Endothelial cell (in vitro differentiated cells): ENCODE data around the gene CDK14. TPM values are rescaled to one million over a fixed set of nuclear protein-coding genes. Genes with fewer than 3 reads are reported as not detected.

Source experiments
- DNase-seq: peaks from one replicate; pipeline ENCODE4 v3.0.0; 2021; ENCODE audit warnings: low spot score
- H3K27ac Mint-ChIP-seq: one replicate; pipeline ENCODE4 v1.8.0; 2021; ENCODE audit warnings: mixed read lengths, inconsistent platforms; ENCODE audit not compliant: unreplicated experiment
- H3K27me3 Mint-ChIP-seq: one replicate; pipeline ENCODE4 v1.8.0; 2021; ENCODE audit warnings: mild to moderate bottlenecking, moderate library complexity, mixed read lengths, inconsistent platforms; ENCODE audit not compliant: unreplicated experiment
- H3K36me3 Mint-ChIP-seq: one replicate; pipeline ENCODE4 v1.8.0; 2021; ENCODE audit warnings: mild to moderate bottlenecking, low read depth, mixed read lengths, inconsistent platforms; ENCODE audit not compliant: unreplicated experiment
- H3K4me1 Mint-ChIP-seq: one replicate; pipeline ENCODE4 v1.8.0; 2021; ENCODE audit warnings: mild to moderate bottlenecking, mixed read lengths, inconsistent platforms; ENCODE audit not compliant: unreplicated experiment
- H3K4me3 Mint-ChIP-seq: one replicate; pipeline ENCODE4 v1.8.0; 2021; ENCODE audit warnings: mild to moderate bottlenecking, mixed read lengths, inconsistent platforms; ENCODE audit not compliant: unreplicated experiment
- H3K9me3 Mint-ChIP-seq: one replicate; pipeline ENCODE4 v1.8.0; 2021; ENCODE audit warnings: mixed read lengths, inconsistent platforms; ENCODE audit not compliant: unreplicated experiment
- CTCF ChIP-seq: fragments of 200-600 bp; sonication (generic); IDR thresholded peaks from one replicate; pipeline ENCODE4 v1.5.0; 2021; ENCODE audit warnings: antibody characterized with exemption; ENCODE audit not compliant: unreplicated experiment
- total RNA-seq: library from RNA; stranded (reverse); fragmentation: NEBNext Ultra II Directional; extraction: Animal tissue kit (Norgen Biotek cat#: 25700); gene quantifications from one replicate; pipeline ENCODE4 v1.2.1, GENCODE V29; 2021; ENCODE audit not compliant: unreplicated experiment

Gene CDK14
- total RNA-seq, 1 donor from 2014 or later, result 30.2 TPM

GRCh38 chr7:90816511-90817142 is 220.5 kb downstream of the CDK14 start:
- no peaks in the 10 kb centered on the region for H3K27me3 Mint-ChIP-seq
- H3K36me3 Mint-ChIP-seq, result no peaks in the 10 kb centered on the region
- no peak overlapping the region for H3K27ac Mint-ChIP-seq

GRCh38 chr7:90817151-90817550 is 221.0 kb downstream of the CDK14 start:
- Mint-ChIP-seq H3K36me3 (no peaks in the 10 kb centered on the region), H3K27me3 (no peaks in the 10 kb centered on the region), H3K4me1 (no peaks in the 10 kb centered on the region), H3K27ac (no peak overlapping the region), H3K9me3 (no peaks in the 10 kb centered on the region), H3K4me3 (no peak overlapping the region)
- DNase-seq, result no peak
- no peak for TF ChIP-seq CTCF

More at GRCh38 chr7:90816511-90817142, 220.5 kb downstream of the CDK14 start:
- Mint-ChIP-seq H3K4me1 (no peaks in the 10 kb centered on the region), H3K9me3 (no peaks in the 10 kb centered on the region), H3K4me3 (no peak overlapping the region)
- no peak for DNase-seq
- TF ChIP-seq CTCF, result no peak

GRCh38 chr7:90817846-90818245 is 221.7 kb downstream of the CDK14 start:
- no peak for TF ChIP-seq CTCF
- Mint-ChIP-seq H3K4me3 (no peak overlapping the region), H3K9me3 (no peaks in the 10 kb centered on the region), H3K27me3 (peaks cover 2% of the 10 kb centered on the region), H3K4me1 (no peaks in the 10 kb centered on the region), H3K27ac (no peak overlapping the region), H3K36me3 (no peaks in the 10 kb centered on the region)
- no peak for DNase-seq

GRCh38 chr7:90818341-90818740 is 222.2 kb downstream of the CDK14 start:
- Mint-ChIP-seq H3K4me3 (no peak overlapping the region), H3K27ac (no peak overlapping the region), H3K27me3 (peaks cover 2% of the 10 kb centered on the region), H3K4me1 (no peaks in the 10 kb centered on the region), H3K36me3 (no peaks in the 10 kb centered on the region), H3K9me3 (no peaks in the 10 kb centered on the region)
- no peak for DNase-seq
- TF ChIP-seq CTCF, result no peak

- Mint-ChIP-seq H3K36me3 (no peaks in the 10 kb centered on the region), H3K9me3 (no peaks in the 10 kb centered on the region), H3K4me3 (no peak overlapping the region), H3K27me3 (peaks cover 2% of the 10 kb centered on the region), H3K27ac (no peak overlapping the region), H3K4me1 (no peaks in the 10 kb centered on the region)
- no peak for DNase-seq
- TF ChIP-seq CTCF, result no peak
These were observed 226.0 kb downstream of the CDK14 start for GRCh38 chr7:90821961-90822620.
